HepG2 (cell line): ENCODE data around the gene LCAT. TPM values are rescaled to one million over a fixed set of nuclear protein-coding genes. Genes with fewer than 3 reads are reported as not detected.

Experiments used
- BORCS8-MEF2B ChIP-seq: sonication (generic); formaldehyde crosslinking; IDR thresholded peaks from 2 replicates; pipeline ENCODE4 v1.8.0; 2022; ENCODE audit warnings: mild to moderate bottlenecking, missing genetic modification reagents
- CREB1 ChIP-seq, 2 experiments: fragments of 450-650 bp in 1 of 2; IDR thresholded peaks; 2 replicates each; pipeline ENCODE4 v1.6.1; 2016 to 2017; ENCODE audit warnings: control low read depth in 1 of 2, mild to moderate bottlenecking in 1 of 2, missing compliant biosample characterization in 1 of 2, missing genetic modification characterization in 1 of 2
- ETV6 ChIP-seq: sonication (generic); formaldehyde crosslinking; conservative IDR thresholded peaks from 2 replicates; pipeline ENCODE4 v1.4.0; 2020; ENCODE audit warnings: missing genetic modification reagents
- FOXO1 ChIP-seq: sonication (generic); formaldehyde crosslinking; IDR thresholded peaks from 2 replicates; pipeline ENCODE4 v1.4.0; 2020; ENCODE audit warnings: missing genetic modification reagents
- HES4 ChIP-seq: sonication (generic); formaldehyde crosslinking; IDR thresholded peaks from 2 replicates; pipeline ENCODE4 v1.9.0; 2021; ENCODE audit warnings: mild to moderate bottlenecking, missing genetic modification reagents, borderline replicate concordance
- HMG20B ChIP-seq: conservative IDR thresholded peaks from 2 replicates; pipeline ENCODE4 v1.6.1; 2016; ENCODE audit warnings: missing genetic modification reagents, missing compliant biosample characterization
- IRX3 ChIP-seq: sonication (generic); formaldehyde crosslinking; IDR thresholded peaks from 2 replicates; pipeline ENCODE4 v1.8.1; 2023; ENCODE audit warnings: mild to moderate bottlenecking, low read depth, missing genetic modification reagents, borderline replicate concordance
- SAFB2 ChIP-seq: sonication (generic); formaldehyde crosslinking; IDR thresholded peaks from 2 replicates; pipeline ENCODE4 v1.5.1; 2020; ENCODE audit warnings: missing genetic modification reagents, low read depth, mild to moderate bottlenecking, borderline replicate concordance
- SRSF9 ChIP-seq: fragments of 200-400 bp; formaldehyde crosslinking; IDR thresholded peaks from 2 replicates; pipeline ENCODE4 v1.6.1; 2018; ENCODE audit warnings: borderline replicate concordance, mild to moderate bottlenecking, low read depth, low read length; ENCODE audit not compliant: insufficient read depth, poor library complexity, severe bottlenecking
- TP53 ChIP-seq: sonication (generic); formaldehyde crosslinking; conservative IDR thresholded peaks from 2 replicates; pipeline ENCODE4 v1.4.0; 2020; ENCODE audit warnings: missing genetic modification reagents
- TSC22D2 ChIP-seq: sonication (generic); formaldehyde crosslinking; IDR thresholded peaks from 2 replicates; pipeline ENCODE4 v1.5.1; 2020; ENCODE audit warnings: missing genetic modification reagents, mild to moderate bottlenecking, borderline replicate concordance
- ZBTB1 ChIP-seq: sonication (generic); formaldehyde crosslinking; IDR thresholded peaks from 2 replicates; pipeline ENCODE4 v1.4.0; 2020; ENCODE audit warnings: missing genetic modification reagents, borderline replicate concordance
- ZBTB7B ChIP-seq: sonication (generic); formaldehyde crosslinking; IDR thresholded peaks from 2 replicates; pipeline ENCODE4 v1.4.0; 2020; ENCODE audit warnings: missing genetic modification reagents
- ZFP37 ChIP-seq: sonication (generic); formaldehyde crosslinking; IDR thresholded peaks from 2 replicates; pipeline ENCODE4 v1.4.0; 2020; ENCODE audit warnings: missing genetic modification reagents, borderline replicate concordance
- ZNF207 ChIP-seq: fragments of 450-650 bp; IDR thresholded peaks from 2 replicates; pipeline ENCODE4 v1.6.1; 2016; ENCODE audit warnings: antibody characterized with exemption, borderline replicate concordance
- ZNF510 ChIP-seq: sonication (generic); formaldehyde crosslinking; IDR thresholded peaks from 2 replicates; pipeline ENCODE4 v1.4.0; 2020; ENCODE audit warnings: low read depth, mild to moderate bottlenecking, missing genetic modification reagents
- ZNF563 ChIP-seq: sonication (generic); formaldehyde crosslinking; IDR thresholded peaks from 2 replicates; pipeline ENCODE4 v1.8.0; 2022; ENCODE audit warnings: mild to moderate bottlenecking, moderate library complexity, missing genetic modification reagents
- ZNF782 ChIP-seq: sonication (generic); formaldehyde crosslinking; IDR thresholded peaks from 2 replicates; pipeline ENCODE4 v1.4.0; 2020; ENCODE audit warnings: missing genetic modification reagents, mild to moderate bottlenecking, borderline replicate concordance
- polyA plus RNA-seq, 8 experiments: library from polyadenylated mRNA; depleted of rRNA in 3 of 8; stranded (reverse) in 7 of 8; unstranded in 1 of 8; fragments of >200 nt; fragmentation: Illumina TruSeq in 4 of 8; extraction: Trizol in 4 of 8; gene quantifications; 2 replicates each; pipeline versions ENCODE4 v1.2.1 to v1.2.3, GENCODE V29; 2011 to 2016; ENCODE audit warnings: low read depth in 4 of 8, missing spikeins in 1 of 8, mixed read lengths in 1 of 8; ENCODE audit not compliant: insufficient read depth in 1 of 8
- total RNA-seq, 5 experiments: library from RNA; depleted of rRNA; stranded (reverse); fragments of >200 nt; fragmentation: Illumina TruSeq; extraction: Trizol; gene quantifications; 2 replicates each; pipeline ENCODE4 v1.2.3, GENCODE V29; 2016; ENCODE audit warnings: low read depth in 1 of 5
- TF ChIP-seq, protein P1 (sequence below): sonication (generic); formaldehyde crosslinking; IDR thresholded peaks from 2 replicates; pipeline ENCODE4 v1.8.0; 2022; ENCODE audit warnings: missing genetic modification reagents, mild to moderate bottlenecking, borderline replicate concordance
- TF ChIP-seq, protein P2 (sequence below): sonication (generic); formaldehyde crosslinking; IDR thresholded peaks from 2 replicates; pipeline ENCODE4 v1.9.0; 2021; ENCODE audit warnings: missing genetic modification reagents, borderline replicate concordance
- TF ChIP-seq, protein P3 (sequence below): sonication (generic); formaldehyde crosslinking; IDR thresholded peaks from 2 replicates; pipeline ENCODE4 v1.4.0; 2020; ENCODE audit warnings: mild to moderate bottlenecking, missing genetic modification reagents
- TF ChIP-seq, protein P4 (sequence below): sonication (generic); formaldehyde crosslinking; IDR thresholded peaks from 2 replicates; pipeline ENCODE4 v1.4.0; 2020; ENCODE audit warnings: mild to moderate bottlenecking, missing genetic modification reagents

LCAT gene
- total and polyA plus RNA-seq, 2 of the 13 experiments (the other 11 are each of a cell fraction or from before 2014, with no cell fraction given): 36.1 to 38.9 TPM

DNA sequence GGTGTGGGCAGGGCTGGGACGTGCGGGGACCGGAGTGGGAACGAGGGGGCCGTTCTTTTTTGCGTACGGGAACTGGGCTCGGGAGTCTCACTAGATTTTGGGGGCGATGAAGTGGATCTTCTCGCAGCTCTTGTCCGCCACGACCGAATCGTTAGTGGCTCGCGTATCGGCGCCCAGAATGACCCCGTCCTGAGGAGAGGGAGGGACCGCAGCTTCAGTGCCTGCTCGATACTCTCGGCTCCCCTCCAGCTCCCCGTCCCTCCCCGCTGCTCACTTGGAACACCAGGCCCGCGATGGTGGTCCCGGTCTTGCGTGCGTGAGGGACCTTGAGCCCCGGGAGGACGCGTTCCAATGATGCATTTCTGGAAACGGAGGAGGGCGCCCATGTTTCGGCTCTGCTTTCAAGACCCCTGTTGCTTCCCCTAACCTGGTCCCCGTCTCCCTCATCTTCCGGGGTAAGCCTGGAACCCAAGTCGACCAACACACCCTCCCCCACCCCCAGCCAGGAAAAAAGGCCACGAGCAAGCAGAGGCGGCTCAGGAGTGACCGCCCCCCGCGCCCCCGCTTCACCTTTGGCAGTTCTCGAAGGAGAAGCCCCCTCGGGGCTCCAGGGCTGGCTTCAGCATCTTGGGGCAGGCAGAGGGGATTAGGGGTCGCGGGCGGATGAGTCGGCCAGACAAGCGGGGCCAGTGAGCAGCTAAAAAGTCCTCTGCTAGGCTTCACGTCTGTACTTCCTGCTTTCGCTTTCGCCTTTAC lies 7.6 kb downstream of the LCAT start, which contains the start of gene PSMB10 (continued):
- TF ChIP-seq, protein P1, sequence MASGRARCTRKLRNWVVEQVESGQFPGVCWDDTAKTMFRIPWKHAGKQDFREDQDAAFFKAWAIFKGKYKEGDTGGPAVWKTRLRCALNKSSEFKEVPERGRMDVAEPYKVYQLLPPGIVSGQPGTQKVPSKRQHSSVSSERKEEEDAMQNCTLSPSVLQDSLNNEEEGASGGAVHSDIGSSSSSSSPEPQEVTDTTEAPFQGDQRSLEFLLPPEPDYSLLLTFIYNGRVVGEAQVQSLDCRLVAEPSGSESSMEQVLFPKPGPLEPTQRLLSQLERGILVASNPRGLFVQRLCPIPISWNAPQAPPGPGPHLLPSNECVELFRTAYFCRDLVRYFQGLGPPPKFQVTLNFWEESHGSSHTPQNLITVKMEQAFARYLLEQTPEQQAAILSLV (CRISPR knock-in tag): 0 out of 2 replicates have a peak, but pooled peaks have one; percentile 16
- TF ChIP-seq IRX3 (CRISPR knock-in tag): 0 out of 2 replicates have a peak, but pooled peaks have one; percentile 10
- TF ChIP-seq FOXO1: no peak
- TF ChIP-seq BORCS8-MEF2B (CRISPR knock-in tag): 0 out of 2 replicates have a peak, but pooled peaks have one; percentile 6
- 0 out of 2 replicates have a peak, but pooled peaks have one; percentile 5 for TF ChIP-seq ZNF563 (CRISPR knock-in tag)
- TF ChIP-seq, protein P2, sequence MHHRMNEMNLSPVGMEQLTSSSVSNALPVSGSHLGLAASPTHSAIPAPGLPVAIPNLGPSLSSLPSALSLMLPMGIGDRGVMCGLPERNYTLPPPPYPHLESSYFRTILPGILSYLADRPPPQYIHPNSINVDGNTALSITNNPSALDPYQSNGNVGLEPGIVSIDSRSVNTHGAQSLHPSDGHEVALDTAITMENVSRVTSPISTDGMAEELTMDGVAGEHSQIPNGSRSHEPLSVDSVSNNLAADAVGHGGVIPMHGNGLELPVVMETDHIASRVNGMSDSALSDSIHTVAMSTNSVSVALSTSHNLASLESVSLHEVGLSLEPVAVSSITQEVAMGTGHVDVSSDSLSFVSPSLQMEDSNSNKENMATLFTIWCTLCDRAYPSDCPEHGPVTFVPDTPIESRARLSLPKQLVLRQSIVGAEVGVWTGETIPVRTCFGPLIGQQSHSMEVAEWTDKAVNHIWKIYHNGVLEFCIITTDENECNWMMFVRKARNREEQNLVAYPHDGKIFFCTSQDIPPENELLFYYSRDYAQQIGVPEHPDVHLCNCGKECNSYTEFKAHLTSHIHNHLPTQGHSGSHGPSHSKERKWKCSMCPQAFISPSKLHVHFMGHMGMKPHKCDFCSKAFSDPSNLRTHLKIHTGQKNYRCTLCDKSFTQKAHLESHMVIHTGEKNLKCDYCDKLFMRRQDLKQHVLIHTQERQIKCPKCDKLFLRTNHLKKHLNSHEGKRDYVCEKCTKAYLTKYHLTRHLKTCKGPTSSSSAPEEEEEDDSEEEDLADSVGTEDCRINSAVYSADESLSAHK (CRISPR knock-in tag): no peak
- no peak for TF ChIP-seq HMG20B (CRISPR knock-in tag)
- TF ChIP-seq ZBTB7B (CRISPR knock-in tag): peak; percentile 19; the same call in 1 of the 2 replicates
- peak; percentile 78 for TF ChIP-seq ZNF782 (CRISPR knock-in tag)
- peak; percentile 16; the same call in 1 of the 2 replicates for TF ChIP-seq HES4 (CRISPR knock-in tag)
- TF ChIP-seq CREB1 (IDR thresholded peaks at IDR 0.05): no peak
- no peak for TF ChIP-seq CREB1 (CRISPR knock-in tag; IDR thresholded peaks at IDR 0.05)
- TF ChIP-seq, protein P3, sequence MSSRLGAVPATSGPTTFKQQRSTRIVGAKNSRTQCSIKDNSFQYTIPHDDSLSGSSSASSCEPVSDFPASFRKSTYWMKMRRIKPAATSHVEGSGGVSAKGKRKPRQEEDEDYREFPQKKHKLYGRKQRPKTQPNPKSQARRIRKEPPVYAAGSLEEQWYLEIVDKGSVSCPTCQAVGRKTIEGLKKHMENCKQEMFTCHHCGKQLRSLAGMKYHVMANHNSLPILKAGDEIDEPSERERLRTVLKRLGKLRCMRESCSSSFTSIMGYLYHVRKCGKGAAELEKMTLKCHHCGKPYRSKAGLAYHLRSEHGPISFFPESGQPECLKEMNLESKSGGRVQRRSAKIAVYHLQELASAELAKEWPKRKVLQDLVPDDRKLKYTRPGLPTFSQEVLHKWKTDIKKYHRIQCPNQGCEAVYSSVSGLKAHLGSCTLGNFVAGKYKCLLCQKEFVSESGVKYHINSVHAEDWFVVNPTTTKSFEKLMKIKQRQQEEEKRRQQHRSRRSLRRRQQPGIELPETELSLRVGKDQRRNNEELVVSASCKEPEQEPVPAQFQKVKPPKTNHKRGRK (CRISPR knock-in tag): 0 out of 2 replicates have a peak, but pooled peaks have one; percentile 30
- TF ChIP-seq ZNF510 (CRISPR knock-in tag): peak; percentile 53; the same call in 1 of the 2 replicates
- no peak for TF ChIP-seq ZBTB1 (CRISPR knock-in tag)
- TF ChIP-seq ZFP37 (CRISPR knock-in tag): 0 out of 2 replicates have a peak, but pooled peaks have one; percentile 44
- no peak for TF ChIP-seq TSC22D2 (CRISPR knock-in tag)
- TF ChIP-seq SRSF9: no peak
- peak; percentile 69 for TF ChIP-seq SAFB2 (CRISPR knock-in tag)
- peak; percentile 14; the same call in 1 of the 2 replicates for TF ChIP-seq ETV6 (CRISPR knock-in tag)
- no peak for TF ChIP-seq ZNF207
- TF ChIP-seq, protein P4, sequence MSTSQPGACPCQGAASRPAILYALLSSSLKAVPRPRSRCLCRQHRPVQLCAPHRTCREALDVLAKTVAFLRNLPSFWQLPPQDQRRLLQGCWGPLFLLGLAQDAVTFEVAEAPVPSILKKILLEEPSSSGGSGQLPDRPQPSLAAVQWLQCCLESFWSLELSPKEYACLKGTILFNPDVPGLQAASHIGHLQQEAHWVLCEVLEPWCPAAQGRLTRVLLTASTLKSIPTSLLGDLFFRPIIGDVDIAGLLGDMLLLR (CRISPR knock-in tag): peak; percentile 15; the same call in 1 of the 2 replicates
- no peak for TF ChIP-seq TP53
